Activated T-helper 2 cell treated with anti-CD3 and anti-CD28 coated beads, Interferon-gamma antibody, Interleukin-2, Interleukin-4, amounts not matched to agents 10 μg/mL and 5 μg/mL and 100 μg/mL, durations not matched to agents 14 hours and 24 hours and 36 hours (primary cell): ENCODE measurements around the gene BCAS3. TPM values are rescaled to one million over a fixed set of nuclear protein-coding genes. Genes with fewer than 3 reads are reported as not detected.

Experiments
- DNase-seq: peaks from one replicate; pipeline ENCODE4 v3.0.0; 2021; ENCODE audit warnings: low spot score
- H3K27ac Mint-ChIP-seq: one replicate; pipeline ENCODE4 v1.8.0; 2021; ENCODE audit warnings: mixed read lengths
- H3K27me3 Mint-ChIP-seq: one replicate; pipeline ENCODE4 v1.8.0; 2021; ENCODE audit warnings: low read depth, mixed read lengths
- H3K36me3 Mint-ChIP-seq: one replicate; pipeline ENCODE4 v1.8.0; 2021; ENCODE audit warnings: low read depth, mixed read lengths
- H3K4me1 Mint-ChIP-seq: one replicate; pipeline ENCODE4 v1.8.0; 2021; ENCODE audit warnings: low read depth, mixed read lengths
- H3K4me3 Mint-ChIP-seq: one replicate; pipeline ENCODE4 v1.8.0; 2021; ENCODE audit warnings: low read depth, mild to moderate bottlenecking, moderate library complexity, mixed read lengths
- H3K9me3 Mint-ChIP-seq: one replicate; pipeline ENCODE4 v1.8.0; 2021; ENCODE audit warnings: mixed read lengths
- intact Hi-C: fragments of 100-400 bp; cut with micrococcal nuclease; formaldehyde crosslinking; loops from one replicate; pipeline ENCODE4 v1.15.1; 2023
- total RNA-seq: library from RNA; stranded (reverse); gene quantifications from 2 replicates; pipeline ENCODE4 v1.2.3, GENCODE V29; 2022

The BCAS3 gene
- total RNA-seq, 1 donor from 2014 or later: 10.7 TPM

GRCh38 chr17:61403801-61404662 lies 726.4 kb downstream of the BCAS3 start:
- Mint-ChIP-seq H3K36me3 (no peaks in the 10 kb centered on the region), H3K4me3 (no peak overlapping the region), H3K27ac (no peak overlapping the region), H3K27me3 (peaks cover 71% of the 10 kb centered on the region), H3K9me3 (no peaks in the 10 kb centered on the region), H3K4me1 (peaks cover 16% of the 10 kb centered on the region)
- intact Hi-C loops: loop anchor here (1.0 kb wide), 1 partner anchor 50 kb away; no protein-coding TSS in a partner anchor
- DNase-seq: no peak

- intact Hi-C loops: loop anchor here (1.0 kb wide), 1 partner anchor 50 kb away; no protein-coding TSS in a partner anchor
- Mint-ChIP-seq H3K27me3 (peaks cover 72% of the 10 kb centered on the region), H3K27ac (no peak overlapping the region), H3K4me3 (no peak overlapping the region), H3K4me1 (peaks cover 16% of the 10 kb centered on the region), H3K9me3 (no peaks in the 10 kb centered on the region), H3K36me3 (no peaks in the 10 kb centered on the region)
- DNase-seq: no peak
Measured at GRCh38 chr17:61404663-61404912, 726.9 kb downstream of the BCAS3 start.

GRCh38 chr17:61404913-61405685 lies 727.4 kb downstream of the BCAS3 start:
- DNase-seq: no peak
- H3K4me3 Mint-ChIP-seq: peak overlapping the region; percentile 13
- no peaks in the 10 kb centered on the region for H3K9me3 Mint-ChIP-seq
- peaks cover 76% of the 10 kb centered on the region for H3K27me3 Mint-ChIP-seq
- peaks cover 16% of the 10 kb centered on the region for H3K4me1 Mint-ChIP-seq
- intact Hi-C loops: loop anchor here (1.0 kb wide), 1 partner anchor 49 kb away; no protein-coding TSS in a partner anchor
- H3K36me3 Mint-ChIP-seq: no peaks in the 10 kb centered on the region
- H3K27ac Mint-ChIP-seq: no peak overlapping the region

GRCh38 chr17:61405686-61406536 lies 728.3 kb downstream of the BCAS3 start:
- no peak overlapping the region for H3K27ac Mint-ChIP-seq
- no peak overlapping the region for H3K4me3 Mint-ChIP-seq
- H3K4me1 Mint-ChIP-seq: peaks cover 20% of the 10 kb centered on the region
- no peaks in the 10 kb centered on the region for H3K9me3 Mint-ChIP-seq
- no peaks in the 10 kb centered on the region for H3K36me3 Mint-ChIP-seq
- intact Hi-C loops: no loop called here
- H3K27me3 Mint-ChIP-seq: peaks cover 79% of the 10 kb centered on the region
- DNase-seq: no peak

GRCh38 chr17:61406537-61406845 lies 728.8 kb downstream of the BCAS3 start:
- Mint-ChIP-seq H3K4me3 (no peak overlapping the region), H3K27me3 (peaks cover 73% of the 10 kb centered on the region), H3K36me3 (no peaks in the 10 kb centered on the region), H3K4me1 (peaks cover 18% of the 10 kb centered on the region), H3K27ac (no peak overlapping the region), H3K9me3 (no peaks in the 10 kb centered on the region)
- intact Hi-C loops: no loop called here
- DNase-seq: no peak

- DNase-seq: no peak
- Mint-ChIP-seq H3K4me1 (peaks cover 18% of the 10 kb centered on the region), H3K27me3 (peaks cover 67% of the 10 kb centered on the region), H3K4me3 (no peak overlapping the region), H3K36me3 (no peaks in the 10 kb centered on the region), H3K27ac (no peak overlapping the region), H3K9me3 (no peaks in the 10 kb centered on the region)
- intact Hi-C loops: no loop called here
Measured at GRCh38 chr17:61406971-61407911, 729.6 kb downstream of the BCAS3 start.

- no peak overlapping the region for H3K27ac Mint-ChIP-seq
- H3K27me3 Mint-ChIP-seq: peaks cover 60% of the 10 kb centered on the region
- no peak for DNase-seq
- H3K36me3 Mint-ChIP-seq: no peaks in the 10 kb centered on the region
- no peaks in the 10 kb centered on the region for H3K9me3 Mint-ChIP-seq
- H3K4me3 Mint-ChIP-seq: peak overlapping the region; percentile 61
- H3K4me1 Mint-ChIP-seq: peaks cover 14% of the 10 kb centered on the region
- intact Hi-C loops: no loop called here
Measured at GRCh38 chr17:61408151-61409041, 730.7 kb downstream of the BCAS3 start.

GRCh38 chr17:61409301-61410112 lies 731.9 kb downstream of the BCAS3 start:
- no peak overlapping the region for H3K27ac Mint-ChIP-seq
- peaks cover 59% of the 10 kb centered on the region for H3K27me3 Mint-ChIP-seq
- no peaks in the 10 kb centered on the region for H3K36me3 Mint-ChIP-seq
- DNase-seq: no peak
- peak overlapping the region; percentile 38 for H3K4me3 Mint-ChIP-seq
- no peaks in the 10 kb centered on the region for H3K9me3 Mint-ChIP-seq
- intact Hi-C loops: loop anchor here (2.0 to 10.0 kb wide), 2 partner anchors 427 to 655 kb away; partner anchors contain the start of gene MED13
- H3K4me1 Mint-ChIP-seq: peaks cover 8% of the 10 kb centered on the region

GRCh38 chr17:61410141-61411010 lies 732.7 kb downstream of the BCAS3 start:
- Mint-ChIP-seq H3K4me1 (peaks cover 8% of the 10 kb centered on the region), H3K27ac (no peak overlapping the region), H3K4me3 (peak overlapping the region; percentile 54), H3K9me3 (no peaks in the 10 kb centered on the region), H3K27me3 (peaks cover 61% of the 10 kb centered on the region), H3K36me3 (no peaks in the 10 kb centered on the region)
- intact Hi-C loops: loop anchor here (2.0 to 10.0 kb wide), 2 partner anchors 426 to 654 kb away; partner anchors contain the start of gene MED13
- DNase-seq: peak; percentile 56

- Mint-ChIP-seq H3K27me3 (peaks cover 62% of the 10 kb centered on the region), H3K4me1 (peaks cover 8% of the 10 kb centered on the region), H3K9me3 (no peaks in the 10 kb centered on the region), H3K4me3 (no peak overlapping the region), H3K27ac (no peak overlapping the region), H3K36me3 (no peaks in the 10 kb centered on the region)
- no peak for DNase-seq
- intact Hi-C loops: loop anchor here (2.0 to 10.0 kb wide), 2 partner anchors 426 to 654 kb away; partner anchors contain the start of gene MED13
Measured at GRCh38 chr17:61411011-61411260, 733.3 kb downstream of the BCAS3 start.
